Measurements from ENCODE around the gene CELF4. TPM values are rescaled to one million over a fixed set of nuclear protein-coding genes. Genes with fewer than 3 reads are reported as not detected.

Gene CELF4
- total RNA-seq, 1 experiment from 2014 or later = not detected

DNA sequence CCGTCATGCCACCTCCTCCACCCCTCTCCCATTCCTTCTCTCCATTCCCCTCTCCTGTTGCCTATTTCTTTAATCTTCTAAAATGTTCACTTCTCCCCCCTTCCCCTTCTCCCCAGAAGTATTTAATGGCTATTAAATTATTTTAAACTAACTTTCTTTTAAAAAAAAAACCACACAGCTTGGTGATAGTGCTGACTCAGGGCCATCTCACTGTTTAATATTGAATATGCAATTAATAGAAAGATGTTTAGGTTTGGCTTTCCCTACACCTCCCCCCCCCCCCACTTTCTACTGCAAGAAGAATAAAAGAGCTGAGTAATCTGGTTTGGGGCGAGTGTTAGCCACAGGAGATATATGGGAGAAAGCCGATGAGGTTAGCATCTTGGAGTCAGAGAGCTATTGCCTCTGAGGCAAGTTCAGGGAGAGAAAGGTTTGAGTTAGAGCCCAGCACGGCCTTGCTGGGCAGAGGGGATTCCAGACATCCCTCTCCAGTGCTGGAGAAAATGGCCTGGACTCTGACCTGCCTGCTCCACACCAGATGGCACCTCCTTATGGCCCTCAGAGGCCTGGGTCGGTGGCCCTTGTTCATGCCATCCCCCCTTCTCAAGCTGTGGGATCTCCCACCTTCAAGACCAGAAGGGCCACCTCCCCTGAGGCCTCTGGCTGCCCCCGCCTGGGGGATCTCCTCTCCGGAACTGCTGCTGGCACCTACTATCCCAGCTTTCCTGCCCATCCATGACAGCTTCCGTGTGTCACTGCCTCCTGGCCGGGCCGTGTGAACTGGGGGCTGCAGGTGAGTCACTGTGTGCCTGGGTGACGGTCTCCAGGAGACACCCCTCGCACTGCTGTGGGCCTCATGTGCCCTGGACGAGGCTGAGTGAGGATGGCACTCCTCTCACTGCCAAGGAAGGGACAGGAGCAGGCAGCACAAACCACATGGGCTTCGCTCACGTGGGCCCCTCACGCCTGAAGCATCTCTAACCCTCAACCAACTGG, 246.9 kb downstream of the CELF4 start:
- DNase-seq (ENCODE audit: low read depth) = no peak

DNA sequence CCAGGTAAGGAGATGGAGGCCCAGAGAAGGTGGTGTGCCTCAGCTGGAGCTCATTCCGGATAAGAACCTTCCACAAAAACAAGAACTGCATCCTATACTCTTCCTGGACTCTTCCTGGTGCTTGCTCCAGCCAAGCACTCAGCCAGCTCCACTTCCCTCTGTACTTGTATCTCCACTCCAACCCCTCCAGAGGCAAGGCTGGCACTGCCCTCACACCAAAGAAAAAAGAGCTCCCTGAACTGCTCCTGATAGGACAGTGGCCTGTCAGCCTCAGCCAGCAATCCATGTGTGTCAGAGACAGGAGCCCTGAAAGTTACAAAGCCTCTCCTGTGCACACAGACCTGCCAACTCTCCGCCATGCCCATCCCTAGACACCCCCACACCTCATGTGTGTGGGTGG, 248.1 kb downstream of the CELF4 start:
- no peak for DNase-seq (ENCODE audit: low read depth)

DNA sequence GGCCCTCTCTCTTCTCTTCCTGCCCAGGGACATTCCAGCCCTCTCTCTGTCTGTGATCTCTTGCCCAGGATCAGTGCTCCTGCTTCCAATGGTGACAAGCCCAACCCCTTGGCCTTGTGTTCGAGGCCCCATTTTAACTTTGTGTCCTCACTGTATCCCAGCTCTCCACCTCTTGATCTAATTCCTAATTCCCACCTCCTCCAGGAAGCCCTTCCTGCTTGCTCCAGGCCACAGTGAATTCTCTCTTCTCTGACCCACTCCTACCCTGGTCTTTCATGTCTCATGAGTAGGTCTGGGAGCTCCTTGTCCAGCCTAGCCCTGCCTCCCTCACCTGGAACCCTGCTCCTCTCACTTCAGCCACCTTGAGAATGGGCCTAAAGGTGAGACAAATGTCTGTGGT, 249.1 kb downstream of the CELF4 start:
- DNase-seq (ENCODE audit: low read depth) = no peak

DNA sequence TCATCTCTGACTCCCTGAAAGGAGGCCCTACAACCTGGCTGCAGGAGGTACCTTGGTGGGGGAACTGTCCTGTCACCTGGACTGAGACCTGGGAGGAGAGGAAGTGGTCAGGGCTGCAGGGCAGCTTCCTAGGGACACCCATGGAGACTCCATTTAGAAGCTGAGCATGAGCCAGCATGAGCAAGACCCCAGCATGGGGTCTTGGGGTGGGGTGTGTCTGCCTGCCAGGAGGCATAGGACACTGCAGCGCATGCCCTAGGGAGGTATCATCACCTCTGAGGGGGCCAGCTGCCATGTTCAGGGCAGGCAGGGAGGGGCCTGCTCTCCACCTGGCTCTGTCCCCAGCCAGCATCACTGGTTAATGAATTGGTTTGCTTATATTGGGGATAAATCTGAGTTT, 249.7 kb downstream of the CELF4 start:
- no peak for DNase-seq (ENCODE audit: low read depth)

DNA sequence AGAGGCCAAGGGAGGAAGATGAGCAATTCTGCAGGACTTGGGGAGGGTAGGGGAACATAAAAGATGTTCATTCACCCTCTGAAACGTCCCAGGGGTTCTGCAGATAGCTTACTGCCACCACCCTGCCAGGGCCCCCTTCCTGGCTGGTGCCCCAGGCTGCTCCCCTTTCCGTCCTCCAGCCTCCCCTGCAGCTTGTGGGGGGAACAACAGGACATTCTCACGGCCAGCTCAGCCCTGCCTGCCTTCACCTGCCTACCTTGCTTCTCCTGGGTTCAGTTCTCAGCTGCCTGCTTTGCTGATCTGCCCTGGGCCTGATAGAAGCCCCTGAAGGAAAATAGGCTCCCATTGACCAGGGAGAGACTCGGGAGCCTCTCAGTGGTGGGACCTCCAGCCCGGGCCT, 251.1 kb downstream of the CELF4 start:
- no peak for DNase-seq (ENCODE audit: low read depth)

DNA sequence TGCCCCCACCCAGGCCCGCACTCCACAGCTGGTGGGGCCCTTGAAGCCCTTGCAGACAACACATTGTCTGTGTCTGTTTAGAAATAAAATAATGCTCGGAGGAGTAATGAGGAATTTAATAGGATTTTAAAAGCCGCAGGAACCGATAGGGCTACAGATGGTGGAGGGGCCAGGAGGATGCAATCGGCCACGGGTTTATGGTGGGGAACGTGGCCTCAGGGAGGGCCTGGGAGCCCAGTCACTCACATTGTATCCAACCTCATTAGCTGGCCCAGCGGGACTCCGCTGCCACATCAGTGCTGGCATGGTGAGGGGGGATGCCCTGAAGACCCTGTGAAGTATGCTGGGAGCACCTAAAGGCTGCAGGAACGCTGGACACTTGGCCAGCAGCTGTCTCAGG, 252.0 kb downstream of the CELF4 start:
- no peak for DNase-seq (ENCODE audit: low read depth)

DNA sequence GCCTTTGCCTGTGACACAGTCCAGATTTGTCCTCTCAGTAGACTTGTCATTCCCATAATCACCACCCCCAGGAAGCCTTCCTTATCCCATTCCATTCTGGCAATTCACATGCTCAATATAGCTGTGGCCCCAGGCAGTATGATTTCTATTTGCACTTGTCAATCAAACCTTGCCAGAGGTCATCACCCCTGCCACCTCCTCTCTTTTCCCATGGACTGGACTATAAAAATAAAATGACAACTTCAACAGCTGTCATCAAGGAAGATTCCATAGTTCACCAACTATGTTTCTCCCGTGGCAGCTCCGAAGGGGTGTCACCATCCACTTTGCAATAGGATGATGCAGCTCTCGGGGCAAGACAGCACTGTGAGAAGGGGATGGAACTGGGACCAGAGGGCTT, 255.7 kb downstream of the CELF4 start:
- DNase-seq (ENCODE audit: low read depth) = no peak

DNA sequence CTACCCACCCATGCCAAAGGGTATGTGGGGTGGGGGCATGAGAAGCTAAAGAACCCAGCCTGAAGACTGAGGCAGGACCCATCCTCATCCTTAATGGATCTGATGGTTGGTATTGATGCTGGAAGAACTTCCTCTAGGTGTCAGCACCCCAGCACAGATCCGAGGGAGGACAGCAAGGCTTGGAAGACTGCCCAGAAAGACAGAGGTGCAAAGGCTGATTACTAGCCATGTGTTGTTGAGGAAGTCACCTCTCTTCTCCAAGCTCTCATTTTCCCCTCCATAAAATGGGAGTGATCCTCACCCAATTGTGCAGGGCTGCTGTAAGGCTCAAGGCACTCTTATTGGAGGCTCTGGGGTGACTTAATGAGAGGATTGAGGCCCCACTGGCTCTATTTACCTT, 256.5 kb downstream of the CELF4 start:
- peak; percentile 47 for DNase-seq (ENCODE audit: low read depth)

DNA sequence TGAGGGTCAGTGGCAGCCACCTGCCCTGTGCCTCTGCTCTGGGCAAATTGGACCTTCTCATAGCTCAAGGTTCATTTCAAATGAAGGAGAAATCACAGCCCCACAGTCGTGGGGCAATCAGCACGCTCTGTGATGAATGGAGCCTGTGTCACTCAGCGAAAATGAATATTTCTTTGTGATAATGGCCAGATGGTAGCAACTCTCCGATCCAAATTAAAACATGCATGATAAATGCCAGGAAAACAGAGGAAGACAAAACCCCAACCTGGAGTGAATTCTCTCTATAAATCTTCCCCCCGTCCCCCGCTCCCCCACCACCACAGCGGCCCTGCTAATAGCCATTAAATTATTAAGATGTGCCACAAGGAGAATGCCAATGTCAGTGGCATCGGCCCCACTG, 258.4 kb downstream of the CELF4 start:
- no peak for DNase-seq (ENCODE audit: low read depth)

DNA sequence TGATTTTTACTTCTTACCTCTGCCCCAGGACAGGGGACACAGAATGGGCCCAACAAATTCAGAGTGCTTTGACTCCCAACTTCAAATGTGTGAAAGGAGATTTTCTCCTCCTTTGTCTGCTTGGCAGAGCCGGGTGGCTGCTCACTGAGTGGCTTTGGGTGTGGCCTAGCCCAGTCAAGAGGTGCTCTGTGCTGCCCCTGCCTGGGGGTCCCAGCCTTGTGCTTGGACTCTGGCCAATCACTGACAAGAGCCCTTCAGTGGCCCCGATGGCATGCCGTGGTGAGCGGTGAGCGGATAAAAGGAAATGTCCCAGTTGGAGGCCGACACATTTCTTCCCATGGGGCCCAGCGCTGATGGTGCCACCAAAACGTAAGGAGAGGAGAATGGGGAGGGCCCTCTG, 259.2 kb downstream of the CELF4 start:
- no peak for DNase-seq (ENCODE audit: low read depth)

DNA sequence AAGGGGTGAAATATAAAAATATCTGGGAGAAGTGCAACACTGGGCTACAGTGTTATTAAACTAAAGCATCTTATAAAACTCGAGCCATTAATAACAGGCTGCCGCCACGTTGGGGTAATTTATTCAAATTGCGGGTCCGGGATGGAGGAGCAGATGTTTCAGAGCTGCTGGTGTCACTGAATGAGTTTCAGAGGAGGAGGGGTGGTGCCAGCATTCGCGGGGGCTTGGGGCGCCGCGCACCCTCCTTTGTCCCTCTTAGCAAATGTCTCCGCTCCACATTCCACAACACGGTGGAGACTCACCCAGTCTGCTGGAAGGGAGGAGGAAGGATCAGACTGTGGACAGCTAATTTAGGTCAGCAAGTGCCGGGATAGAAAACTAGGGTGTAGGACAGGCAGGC, 260.5 kb downstream of the CELF4 start:
- no peak for DNase-seq (ENCODE audit: low read depth)

DNA sequence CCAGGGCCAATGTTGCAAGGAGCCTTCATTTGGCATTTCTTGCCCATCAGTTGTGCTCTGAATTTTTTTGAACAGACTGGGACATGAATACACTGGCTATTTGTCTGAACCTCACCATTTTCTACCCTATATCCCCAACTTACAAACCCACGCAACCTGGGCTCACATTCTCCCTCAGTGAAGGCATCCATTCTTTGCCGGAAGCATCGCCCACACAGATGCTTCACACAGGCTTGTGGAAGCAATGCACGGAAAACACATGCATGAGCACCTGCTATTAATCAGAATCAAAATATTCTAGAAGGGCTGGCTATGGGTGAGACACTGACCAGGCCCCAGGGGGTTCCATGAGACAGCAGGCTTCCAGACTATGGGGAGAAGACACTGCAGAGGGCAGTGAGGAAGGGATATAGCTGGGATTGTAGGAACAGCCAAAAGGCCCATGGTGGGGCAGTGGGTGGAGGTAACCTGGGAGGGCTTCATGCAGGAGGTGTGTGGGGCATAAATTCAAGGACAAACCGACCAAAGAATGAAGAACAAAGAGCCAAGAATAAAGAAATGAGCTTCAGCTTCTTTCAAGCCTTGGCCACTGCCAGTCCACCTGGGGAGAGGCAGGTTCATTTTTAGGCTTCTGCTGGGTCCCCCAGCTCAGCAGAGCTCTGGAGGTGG, 261.5 kb downstream of the CELF4 start:
- no peak for DNase-seq (ENCODE audit: low read depth)

DNA sequence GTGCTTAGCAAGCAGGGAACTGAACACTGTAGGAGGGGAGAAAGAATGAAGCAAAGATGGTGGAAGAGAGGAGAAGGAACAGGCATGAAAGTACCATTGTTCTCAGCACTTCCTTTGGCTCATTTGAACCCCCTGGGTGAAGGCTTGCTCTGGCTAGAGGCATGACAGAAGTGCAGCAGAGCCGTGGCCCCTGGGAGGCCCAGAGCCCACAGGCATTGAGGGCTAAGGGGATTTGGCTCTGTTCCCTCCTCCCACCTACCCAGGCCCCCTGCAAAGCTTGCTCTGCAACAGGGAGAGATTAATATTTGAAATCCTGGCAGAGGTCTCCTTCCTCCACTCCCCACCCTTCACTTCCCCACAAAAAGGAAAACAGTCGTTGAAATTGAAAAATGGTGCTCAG, 262.6 kb downstream of the CELF4 start:
- DNase-seq (ENCODE audit: low read depth) = no peak

DNA sequence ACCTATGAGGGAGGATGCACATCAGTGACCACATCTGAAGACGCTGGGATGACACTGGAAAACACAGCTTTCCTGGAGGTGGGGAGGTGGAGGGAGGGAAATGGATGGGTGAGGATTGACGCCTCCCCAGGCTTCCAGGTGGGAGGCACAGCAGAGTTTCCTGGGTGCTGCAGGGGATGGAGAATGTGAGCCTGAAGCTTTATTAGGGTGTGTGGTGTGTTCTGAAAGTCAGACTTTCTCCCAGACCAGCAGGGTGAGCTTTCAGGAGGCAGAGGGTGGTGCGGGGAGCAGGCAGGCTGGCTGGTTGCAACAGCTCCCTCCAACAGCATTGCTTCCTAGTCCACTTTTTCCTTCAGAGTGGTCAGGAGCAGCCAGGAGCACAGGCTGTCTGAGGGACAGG, 263.1 kb downstream of the CELF4 start:
- DNase-seq (ENCODE audit: low read depth) = no peak

DNA sequence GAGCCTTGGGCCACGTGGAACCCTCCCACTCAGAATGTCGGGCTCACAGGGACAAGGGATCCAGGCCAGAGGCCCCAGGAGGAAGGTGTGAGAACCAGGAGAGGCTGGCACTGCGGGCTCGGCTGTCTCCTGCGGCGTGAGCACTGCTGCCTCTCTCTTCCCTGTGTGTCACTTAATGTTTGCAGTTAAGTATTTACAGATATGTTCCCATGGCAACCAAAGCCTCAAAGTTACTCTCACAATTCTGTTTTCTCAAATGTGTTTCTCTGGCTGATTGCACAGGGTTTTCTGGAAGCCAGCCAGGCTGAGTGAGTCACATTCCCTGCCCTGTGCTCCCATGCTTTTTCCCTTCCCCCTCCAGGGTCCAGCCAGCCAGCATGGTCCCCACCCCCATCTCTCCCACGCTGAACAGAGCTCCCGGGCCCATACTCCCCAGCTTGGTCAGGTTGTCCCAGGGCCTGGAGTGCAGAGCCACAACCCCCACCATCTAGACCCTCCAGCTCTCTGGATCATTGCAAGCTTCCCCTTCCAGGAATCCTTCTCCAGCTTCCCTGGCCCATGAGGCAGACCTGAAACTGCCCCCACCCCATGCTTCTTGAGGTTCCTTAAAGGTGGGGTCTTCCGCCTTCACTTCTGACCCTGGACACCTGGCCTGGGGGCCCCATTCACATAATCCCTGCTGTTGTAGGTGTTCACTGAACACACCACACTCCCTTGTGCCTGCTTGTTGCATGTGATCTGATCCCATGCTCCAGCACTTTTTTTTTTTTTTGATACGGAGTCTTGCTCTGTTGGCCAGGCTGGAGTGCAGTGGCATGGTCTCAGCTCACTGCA, 265.9 kb downstream of the CELF4 start:
- DNase-seq (ENCODE audit: low read depth) = peak; percentile 98

DNA sequence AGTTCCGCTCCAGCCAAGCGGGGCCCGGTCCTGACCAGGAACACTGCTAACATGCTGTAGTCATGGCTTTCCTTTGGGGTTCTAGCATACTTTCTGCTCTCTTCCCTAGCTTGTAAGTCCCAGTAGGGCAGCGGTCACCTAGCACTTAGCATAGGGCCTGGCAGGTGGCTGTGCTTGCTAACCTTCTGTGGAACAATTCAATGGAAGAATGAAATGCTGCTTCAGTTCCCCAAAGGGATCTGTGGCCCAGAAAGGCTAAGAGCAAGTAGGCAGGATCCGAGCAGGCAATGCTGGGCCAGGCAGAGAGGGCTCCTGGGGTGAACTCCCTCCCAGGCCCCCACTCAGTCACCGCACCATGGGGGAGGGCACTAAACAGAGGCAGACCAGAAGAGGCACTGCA, 266.8 kb downstream of the CELF4 start:
- DNase-seq (ENCODE audit: low read depth) = no peak

DNA sequence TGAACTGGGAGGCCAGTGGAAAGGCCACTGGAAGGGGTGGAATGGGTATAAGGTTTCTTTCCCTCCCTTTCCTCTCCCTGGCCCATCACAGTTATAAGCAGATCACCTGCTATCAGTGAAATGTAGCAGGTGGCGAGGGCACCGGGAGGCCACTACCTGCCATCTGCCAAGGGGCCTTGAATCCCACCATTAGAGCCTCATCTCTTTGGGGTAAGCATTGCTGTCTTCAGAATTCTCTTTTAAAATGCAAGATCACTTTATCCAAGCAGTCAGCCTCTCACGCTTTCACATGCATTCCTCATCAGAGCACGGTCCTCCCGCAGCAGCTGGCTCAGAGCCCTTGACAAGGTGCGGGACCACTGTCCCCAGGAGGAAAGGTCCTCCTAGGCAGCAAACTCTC, 268.5 kb downstream of the CELF4 start:
- DNase-seq (ENCODE audit: low read depth) = no peak

DNA sequence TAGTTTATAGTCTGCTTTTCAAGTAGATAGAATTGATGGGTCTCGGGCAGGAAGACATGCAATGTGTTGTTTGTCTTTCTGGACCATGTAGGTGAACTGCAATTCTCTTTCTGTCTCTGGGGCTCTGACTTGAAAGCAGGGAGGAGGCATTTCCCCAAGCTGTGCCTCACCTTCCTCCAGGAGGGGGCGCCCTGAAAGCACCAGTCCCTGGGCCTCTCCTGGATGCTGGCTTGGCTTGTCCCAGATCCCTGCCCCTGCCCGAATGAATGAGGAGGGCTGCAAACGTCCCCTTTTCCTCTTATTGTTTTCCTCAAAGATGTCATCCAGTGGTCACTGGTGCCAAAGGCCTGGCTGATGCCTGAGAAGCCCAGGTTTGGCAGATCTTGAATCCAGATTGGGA, 270.6 kb downstream of the CELF4 start:
- peak; percentile 37 for DNase-seq (ENCODE audit: low read depth)

DNA sequence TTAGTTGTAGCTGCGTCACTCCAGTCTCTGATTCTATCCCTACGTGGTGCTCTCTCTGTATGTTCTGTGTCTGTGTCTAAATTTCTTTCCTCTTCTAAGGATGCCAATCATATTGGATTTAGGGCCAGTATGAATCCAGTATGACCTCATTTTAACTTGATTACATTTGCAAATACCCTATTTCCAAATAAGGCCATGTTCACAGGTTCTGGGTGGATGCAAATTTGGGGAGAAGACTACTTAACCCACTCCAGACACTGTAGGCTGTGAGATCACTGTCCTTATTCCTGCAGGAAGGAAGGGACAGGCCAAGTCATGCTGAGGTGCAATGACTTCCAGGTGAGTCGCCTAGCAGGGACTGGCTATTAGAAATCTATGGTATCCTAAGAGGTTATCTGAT, 272.2 kb downstream of the CELF4 start:
- DNase-seq (ENCODE audit: low read depth) = no peak

DNA sequence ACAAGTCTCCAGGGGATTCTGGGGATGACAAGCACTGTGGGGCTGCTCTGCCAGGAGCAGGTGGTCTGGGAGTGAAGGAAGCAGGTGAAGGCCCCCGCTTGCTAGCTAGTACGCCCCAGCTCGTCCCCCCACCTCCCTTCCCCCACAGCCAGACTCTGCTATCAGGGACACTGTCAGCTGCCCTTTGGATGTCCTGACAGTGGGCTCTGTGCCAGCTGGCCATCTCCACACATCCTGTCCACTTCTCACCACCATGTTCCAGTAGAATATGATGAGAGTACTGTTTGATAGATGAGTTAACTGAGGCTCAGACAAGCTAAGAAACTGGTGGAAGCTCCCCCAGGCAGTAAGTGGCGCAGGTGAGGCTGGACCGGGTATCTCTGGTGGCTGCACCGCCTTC, 276.2 kb downstream of the CELF4 start:
- DNase-seq (ENCODE audit: low read depth) = no peak

DNA sequence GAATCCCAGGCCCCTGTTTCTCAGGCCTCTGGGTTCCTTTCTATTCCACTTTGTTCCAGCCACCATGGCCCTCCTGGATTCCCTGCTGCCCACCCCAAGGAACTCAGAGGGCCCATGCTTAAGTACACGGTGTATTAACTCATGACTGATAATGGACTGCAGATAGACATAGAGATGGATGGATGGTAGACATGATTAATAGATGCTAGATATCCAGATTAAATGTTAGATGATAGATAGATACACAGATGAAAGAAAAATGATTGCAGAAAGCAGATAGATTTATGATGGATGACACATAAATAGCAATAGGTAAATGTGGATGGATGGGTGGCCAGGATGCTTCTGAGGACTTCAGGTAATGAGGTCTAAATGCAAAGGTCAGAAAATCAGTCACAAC, 278.0 kb downstream of the CELF4 start:
- no peak for DNase-seq (ENCODE audit: low read depth)

DNA sequence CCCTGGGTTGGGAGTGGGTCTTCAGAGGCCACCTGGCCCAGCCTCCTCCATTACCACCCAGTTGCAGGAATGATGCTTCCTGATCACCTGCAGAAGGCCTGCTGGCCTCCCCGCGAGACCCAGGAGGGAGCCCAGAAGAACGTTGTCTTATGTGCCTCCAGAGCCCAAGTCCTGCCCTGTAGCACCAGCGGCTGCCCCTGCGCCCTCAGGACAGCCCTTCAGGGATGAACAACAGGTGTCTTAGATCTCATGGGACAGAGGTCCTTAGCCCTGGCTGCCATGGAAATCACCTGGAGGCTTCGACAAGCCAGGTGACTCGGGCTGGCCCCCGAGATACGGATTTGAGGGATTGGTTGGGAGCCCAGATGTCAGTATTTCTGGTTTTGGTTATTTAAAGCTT, 278.8 kb downstream of the CELF4 start:
- DNase-seq (ENCODE audit: low read depth) = no peak
